ENCODE measurements around the gene ACTN4. TPM values are rescaled to one million over a fixed set of nuclear protein-coding genes. Genes with fewer than 3 reads are reported as not detected.

The ACTN4 gene
- polyA plus RNA-seq, 1 experiment = 970 TPM

- TF ChIP-seq CTCF (IDR thresholded peaks at IDR 0.05; ENCODE audit: insufficient read depth, low read depth, low read length) = no peak
- ChIA-PET POLR2A (no interaction called here), CTCF (interaction anchor here (0.6 to 6.8 kb wide), 22 partner anchors 8 to 296 kb away, joined by 3 to 49 read pairs (median 4); partner anchors contain the start of genes ACTN4, EIF3K, FAM98C and MAP4K1)
- no peak for DNase-seq (ENCODE audit: low read depth)
- Histone ChIP-seq H3K27me3 (ENCODE audit: control insufficient read depth, insufficient read depth, low read length) (no peaks in the 10 kb centered on the region), H3K4me3 (ENCODE audit: low read depth, low read length) (no peak overlapping the region), H3K36me3 (ENCODE audit: control insufficient read depth, insufficient read depth, low read length) (peaks cover 13% of the 10 kb centered on the region)
Observed at GRCh38 chr19:38635483-38636399, 11.7 kb upstream of the ACTN4 start.

GRCh38 chr19:38638461-38638860 is 9.0 kb upstream of the ACTN4 start:
- Histone ChIP-seq H3K27me3 (ENCODE audit: control insufficient read depth, insufficient read depth, low read length) (no peaks in the 10 kb centered on the region), H3K4me3 (ENCODE audit: low read depth, low read length) (no peak overlapping the region), H3K36me3 (ENCODE audit: control insufficient read depth, insufficient read depth, low read length) (peaks cover 8% of the 10 kb centered on the region)
- no peak for TF ChIP-seq CTCF (IDR thresholded peaks at IDR 0.05; ENCODE audit: insufficient read depth, low read depth, low read length)
- POLR2A ChIA-PET = no interaction called here
- CTCF ChIA-PET = interaction anchor here (1.0 to 6.8 kb wide), 4 partner anchors 9 to 235 kb away, joined by 3 to 47 read pairs (median 3); partner anchors contain the start of genes ACTN4 and FAM98C
- DNase-seq (ENCODE audit: low read depth) = no peak

GRCh38 chr19:38639679-38640078 is 7.8 kb upstream of the ACTN4 start:
- no peak overlapping the region for H3K4me3 ChIP-seq (ENCODE audit: low read depth, low read length)
- peaks cover 8% of the 10 kb centered on the region for H3K36me3 ChIP-seq (ENCODE audit: control insufficient read depth, insufficient read depth, low read length)
- H3K27me3 ChIP-seq (ENCODE audit: control insufficient read depth, insufficient read depth, low read length) = no peaks in the 10 kb centered on the region
- DNase-seq (ENCODE audit: low read depth) = no peak
- CTCF ChIA-PET = interaction anchor here (0.7 to 1.0 kb wide), 2 partner anchors 10 to 237 kb away, joined by 3 to 5 read pairs; partner anchors contain the start of gene FAM98C
- POLR2A ChIA-PET = no interaction called here
- no peak for TF ChIP-seq CTCF (IDR thresholded peaks at IDR 0.05; ENCODE audit: insufficient read depth, low read depth, low read length)

GRCh38 chr19:38640368-38640767 is 7.1 kb upstream of the ACTN4 start:
- peaks cover 4% of the 10 kb centered on the region; the same call in 1 of the 2 replicates for H3K36me3 ChIP-seq (ENCODE audit: control insufficient read depth, insufficient read depth, low read length)
- no peak overlapping the region for H3K4me3 ChIP-seq (ENCODE audit: low read depth, low read length)
- POLR2A ChIA-PET = no interaction called here
- CTCF ChIA-PET = interaction anchor here (0.6 kb wide), 1 partner anchor 379 kb away, joined by 3 read pairs; no protein-coding TSS in a partner anchor
- no peak for TF ChIP-seq CTCF (IDR thresholded peaks at IDR 0.05; ENCODE audit: insufficient read depth, low read depth, low read length)
- DNase-seq (ENCODE audit: low read depth) = no peak
- H3K27me3 ChIP-seq (ENCODE audit: control insufficient read depth, insufficient read depth, low read length) = no peaks in the 10 kb centered on the region

- Histone ChIP-seq H3K4me3 (ENCODE audit: low read depth, low read length) (no peak overlapping the region), H3K27me3 (ENCODE audit: control insufficient read depth, insufficient read depth, low read length) (no peaks in the 10 kb centered on the region), H3K36me3 (ENCODE audit: control insufficient read depth, insufficient read depth, low read length) (no peaks in the 10 kb centered on the region)
- POLR2A ChIA-PET = no interaction called here
- TF ChIP-seq CTCF (IDR thresholded peaks at IDR 0.05; ENCODE audit: insufficient read depth, low read depth, low read length) = no peak
- CTCF ChIA-PET = interaction anchor here (0.9 to 6.1 kb wide), 3 partner anchors 6 to 239 kb away, joined by 3 to 49 read pairs (median 5); partner anchors contain the start of gene FAM98C
- DNase-seq (ENCODE audit: low read depth) = no peak
Observed at GRCh38 chr19:38642176-38642575, 5.3 kb upstream of the ACTN4 start.

Measured in BJ (cell line).